ENCODE results near the gene PIH1D1.
A peak's percentile ranks its signal among the peaks of the same experiment; 100 is the strongest.
"Not testable (repeated sequence)": the region's sequence is repeated elsewhere in the genome, so short reads cannot be mapped to it uniquely, and the experiment has no call there.

Gene PIH1D1

DNA sequence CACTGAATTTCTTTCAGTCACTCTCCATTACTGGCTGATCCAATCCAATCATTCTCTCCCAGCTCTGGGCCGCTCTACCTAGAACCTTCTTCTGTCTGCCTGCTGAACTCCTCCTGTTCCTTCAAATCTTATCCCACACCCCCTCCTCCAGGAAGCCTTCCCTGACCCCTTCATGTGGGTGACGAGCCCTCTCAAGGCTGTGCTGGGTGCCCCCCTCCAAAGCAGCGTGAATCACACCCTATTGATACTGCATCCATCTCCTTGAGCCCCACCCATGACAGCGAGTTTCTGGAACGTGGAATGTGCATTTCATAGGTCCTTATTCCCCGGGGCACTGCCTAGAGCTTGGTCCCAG, 3.2 kb downstream of the PIH1D1 start:
- peaks cover 79% of the 10 kb centered on the region for H3K4me1 Mint-ChIP-seq

DNA sequence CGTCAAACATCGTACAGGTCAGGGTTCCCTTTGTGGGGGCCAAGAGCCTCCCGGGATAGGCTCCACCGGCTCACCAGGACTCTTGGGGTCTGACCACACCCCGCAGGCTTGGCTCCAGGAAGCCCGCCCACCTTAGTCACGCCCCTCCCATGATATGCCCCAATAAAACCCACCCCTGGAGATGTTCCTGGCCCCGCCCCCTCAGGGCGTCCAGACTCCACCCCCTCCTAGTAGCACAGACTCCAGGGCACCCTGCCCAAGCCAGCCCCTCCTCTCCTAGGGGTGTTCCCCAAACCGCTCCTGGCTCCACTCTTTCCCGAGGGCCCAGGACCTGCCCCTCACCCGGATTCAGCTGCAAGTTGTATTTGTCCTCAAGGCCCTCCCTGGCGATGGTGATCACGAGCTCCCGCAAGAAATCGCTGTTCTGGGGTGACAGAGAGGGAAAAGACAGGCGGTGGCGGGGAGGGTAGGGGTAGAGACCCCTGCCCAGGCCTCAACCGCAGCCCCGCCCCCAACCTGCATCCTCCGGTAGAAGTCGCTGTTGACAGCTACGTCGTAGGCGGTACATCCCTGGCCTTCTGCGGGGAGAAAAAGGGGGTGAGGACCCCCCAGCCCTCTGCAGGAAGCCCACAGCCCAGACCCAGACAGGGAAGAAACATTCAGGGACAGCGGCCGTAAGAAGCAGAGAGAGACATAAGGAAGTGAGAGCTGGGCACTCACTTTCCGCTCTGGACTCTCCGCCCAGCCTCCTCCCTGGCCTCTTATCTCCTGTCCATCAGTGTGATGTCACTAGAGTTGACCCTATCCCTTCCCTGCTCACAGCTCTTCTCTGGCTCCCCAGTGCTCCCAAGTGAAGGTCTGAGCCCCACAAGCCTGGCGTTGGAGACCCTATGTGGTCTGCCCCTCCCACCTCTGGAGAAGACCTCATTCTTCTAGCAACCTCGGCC, 3.9 kb downstream of the PIH1D1 start:
- Mint-ChIP-seq H3K4me3 (no peak overlapping the region), H3K27ac (peak overlapping the region in 1 of 2 donors; percentile 31), H3K4me1 (peaks cover 77% of the 10 kb centered on the region), H3K27me3 (peaks cover 1% of the 10 kb centered on the region), H3K9me3 (no peaks in the 10 kb centered on the region)
- ATAC-seq (no peak), DNase-seq (no peak)

More for the DNA sequence above, 3.2 kb downstream of the PIH1D1 start:
- H3K4me3 Mint-ChIP-seq = no peak overlapping the region
- DNase-seq (no peak), ATAC-seq (no peak)
- no peaks in the 10 kb centered on the region for H3K27me3 Mint-ChIP-seq
- H3K9me3 Mint-ChIP-seq = no peaks in the 10 kb centered on the region
- H3K27ac Mint-ChIP-seq = peak overlapping the region in 1 of 2 donors; percentile 31

DNA sequence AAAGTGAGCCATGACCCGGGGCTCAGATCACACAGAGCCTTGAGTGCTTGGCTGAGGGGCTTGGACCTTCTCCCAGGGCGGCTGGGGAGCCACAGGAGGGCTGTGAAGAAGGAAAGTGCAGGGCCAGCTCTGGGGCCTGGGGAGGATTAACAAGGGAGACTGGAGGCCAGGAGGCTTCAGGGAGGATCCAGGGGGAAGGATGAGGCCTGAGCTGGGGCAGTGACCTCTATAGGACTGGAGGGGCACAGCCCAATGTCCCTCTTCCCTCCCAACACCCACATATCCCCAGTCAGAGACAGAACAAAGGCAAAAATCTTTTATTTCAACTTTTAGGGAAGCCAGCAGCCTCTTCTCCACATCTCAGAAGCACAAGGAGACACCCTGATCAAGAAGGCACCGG, 5.6 kb downstream of the PIH1D1 start:
- Mint-ChIP-seq H3K27ac (no peak overlapping the region), H3K9me3 (no peaks in the 10 kb centered on the region), H3K27me3 (peaks cover 19% of the 10 kb centered on the region), H3K4me1 (peaks cover 77% of the 10 kb centered on the region), H3K4me3 (no peak overlapping the region)
- ATAC-seq (no peak), DNase-seq (no peak)

- Mint-ChIP-seq H3K27me3 (peaks cover 37% of the 10 kb centered on the region), H3K27ac (peak overlapping the region; percentile 1 to 84), H3K4me1 (peaks cover 65% of the 10 kb centered on the region), H3K4me3 (peak overlapping the region; percentile 74 to 84)
- ATAC-seq, H3K9me3 Mint-ChIP-seq, DNase-seq: not testable (repeated sequence)
These were observed 7.4 kb downstream of the PIH1D1 start for GRCh38 chr19:49444100-49444700.

DNA sequence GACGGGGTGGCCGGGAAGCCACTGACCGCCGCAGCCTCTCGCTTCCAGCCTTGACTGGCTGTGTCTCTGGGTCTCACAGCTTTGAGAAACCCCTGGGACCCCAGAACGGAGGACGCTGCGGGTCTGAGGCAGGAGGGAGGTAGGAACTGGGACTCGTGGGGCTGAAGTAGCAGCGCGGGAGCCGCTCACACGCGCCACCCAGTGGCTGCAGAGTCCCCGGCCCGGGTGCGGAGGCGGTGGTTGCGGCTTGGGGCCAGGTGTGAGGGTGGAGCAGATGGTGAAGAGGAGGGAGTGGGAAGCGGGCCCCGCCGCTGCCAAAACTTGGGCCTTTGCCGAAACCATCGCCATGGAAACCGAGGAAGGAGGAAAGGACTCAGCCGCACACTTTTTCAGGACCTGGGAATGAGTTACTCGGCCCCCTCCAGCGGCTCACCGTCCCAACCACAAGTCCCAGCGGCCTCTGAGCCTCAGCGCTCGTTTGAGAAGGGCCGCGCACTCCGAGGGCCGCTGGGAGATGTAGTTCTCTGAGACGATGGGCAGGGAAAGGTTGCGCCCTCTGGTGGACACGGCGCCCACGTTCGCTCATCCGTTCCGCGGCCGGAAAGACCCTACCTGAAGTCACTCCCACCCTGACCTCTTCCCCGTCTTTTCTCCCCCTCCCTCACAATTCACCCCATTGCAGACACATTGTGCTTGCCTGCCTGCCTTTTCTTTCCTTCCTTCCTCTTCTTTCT, 8.1 kb downstream of the PIH1D1 start:
- Mint-ChIP-seq H3K9me3 (no peaks in the 10 kb centered on the region), H3K27me3 (peaks cover 43% of the 10 kb centered on the region), H3K4me1 (peaks cover 59% of the 10 kb centered on the region), H3K27ac (peak overlapping the region; percentile 41 to 79), H3K4me3 (peak overlapping the region; percentile 74 to 84)
- ATAC-seq = peak; percentile 93
- peak; percentile 95 to 97 for DNase-seq

DNA sequence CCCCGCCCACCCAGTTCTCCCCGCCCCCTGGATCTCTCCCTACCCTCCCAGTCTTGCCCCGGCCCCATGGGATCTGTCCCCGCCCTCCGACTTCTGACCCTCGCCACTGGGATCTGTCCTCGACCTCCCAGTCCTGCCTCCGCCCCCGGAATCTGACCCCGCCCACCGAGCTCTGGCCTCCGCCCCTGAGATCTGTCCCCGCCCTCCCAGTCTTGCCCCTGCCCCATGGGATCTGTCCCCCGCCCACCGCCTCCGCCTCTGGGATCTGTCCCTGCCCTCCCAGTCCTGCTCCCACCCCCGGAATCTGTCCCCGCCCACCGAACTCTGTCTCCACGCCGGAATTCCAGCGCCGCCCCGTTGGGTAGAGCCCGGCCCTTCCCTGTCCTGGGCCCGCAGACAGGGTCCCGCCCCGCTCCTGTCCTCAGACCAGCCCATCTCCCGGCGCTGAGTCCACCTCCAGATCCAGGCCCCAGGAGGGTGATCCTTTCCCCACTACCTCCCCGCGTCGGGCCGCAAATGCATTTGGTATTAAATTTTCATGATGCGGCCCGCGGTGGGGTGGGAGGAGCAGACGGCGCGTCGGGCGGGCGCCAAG, 8.7 kb downstream of the PIH1D1 start:
- ATAC-seq (peak; percentile 36), DNase-seq (peak in 1 of 2 donors; percentile 61)
- Mint-ChIP-seq H3K27me3 (peaks cover 50% of the 10 kb centered on the region), H3K4me1 (peaks cover 52% of the 10 kb centered on the region), H3K27ac (peak overlapping the region in 1 of 2 donors; percentile 79), H3K4me3 (peak overlapping the region; percentile 74 to 84), H3K9me3 (no peaks in the 10 kb centered on the region)

DNA sequence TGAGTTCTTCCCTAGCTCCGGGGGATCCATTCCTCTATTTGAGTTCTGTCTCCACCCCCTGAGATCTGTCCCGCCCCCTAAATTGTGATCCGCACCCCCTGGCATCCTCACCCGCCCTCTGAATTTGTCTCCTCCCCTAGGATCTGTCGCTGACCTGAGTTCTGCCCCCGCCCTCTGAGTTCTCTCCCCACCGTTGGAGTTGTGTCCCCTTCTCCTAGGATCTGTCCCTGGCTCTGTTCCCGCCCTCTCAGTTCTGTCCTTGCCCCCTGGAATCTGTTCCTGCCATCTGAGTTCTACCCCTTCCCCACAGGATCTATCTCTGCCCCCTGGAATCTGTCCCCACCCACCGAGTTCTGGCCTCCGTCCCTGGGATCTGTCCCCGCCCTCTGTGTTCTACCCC, 9.3 kb downstream of the PIH1D1 start:
- Mint-ChIP-seq H3K27me3 (peaks cover 55% of the 10 kb centered on the region), H3K4me1 (peaks cover 49% of the 10 kb centered on the region), H3K4me3 (peak overlapping the region; percentile 74 to 84), H3K9me3 (no peaks in the 10 kb centered on the region), H3K27ac (peak overlapping the region in 1 of 2 donors; percentile 13)
- DNase-seq = peak in 1 of 2 donors; percentile 28
- ATAC-seq = no peak

DNA sequence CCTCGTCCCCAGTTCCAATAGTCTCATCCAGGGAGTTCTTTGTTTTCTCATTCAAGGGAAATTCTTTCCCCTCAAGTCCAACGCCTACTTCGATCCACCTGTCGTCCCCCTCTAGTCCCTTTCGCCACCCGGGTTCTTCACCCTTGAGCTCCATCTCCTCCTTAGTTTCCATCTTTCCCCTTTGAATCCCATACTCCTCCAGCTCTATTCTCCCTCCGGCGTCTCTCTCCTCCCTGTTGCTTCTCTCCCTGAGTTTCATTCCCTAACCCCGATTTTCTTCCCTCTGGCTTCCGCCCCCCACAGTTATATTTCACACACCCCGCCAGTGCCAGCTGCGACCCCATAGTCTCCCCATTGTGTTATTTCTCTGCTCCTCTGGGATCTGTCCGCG, 9.7 kb downstream of the PIH1D1 start:
- Mint-ChIP-seq H3K4me1 (peaks cover 49% of the 10 kb centered on the region), H3K9me3 (no peaks in the 10 kb centered on the region), H3K27me3 (peaks cover 59% of the 10 kb centered on the region), H3K27ac (no peak overlapping the region), H3K4me3 (peak overlapping the region; percentile 74 to 84)
- DNase-seq = no peak
- no peak for ATAC-seq

DNA sequence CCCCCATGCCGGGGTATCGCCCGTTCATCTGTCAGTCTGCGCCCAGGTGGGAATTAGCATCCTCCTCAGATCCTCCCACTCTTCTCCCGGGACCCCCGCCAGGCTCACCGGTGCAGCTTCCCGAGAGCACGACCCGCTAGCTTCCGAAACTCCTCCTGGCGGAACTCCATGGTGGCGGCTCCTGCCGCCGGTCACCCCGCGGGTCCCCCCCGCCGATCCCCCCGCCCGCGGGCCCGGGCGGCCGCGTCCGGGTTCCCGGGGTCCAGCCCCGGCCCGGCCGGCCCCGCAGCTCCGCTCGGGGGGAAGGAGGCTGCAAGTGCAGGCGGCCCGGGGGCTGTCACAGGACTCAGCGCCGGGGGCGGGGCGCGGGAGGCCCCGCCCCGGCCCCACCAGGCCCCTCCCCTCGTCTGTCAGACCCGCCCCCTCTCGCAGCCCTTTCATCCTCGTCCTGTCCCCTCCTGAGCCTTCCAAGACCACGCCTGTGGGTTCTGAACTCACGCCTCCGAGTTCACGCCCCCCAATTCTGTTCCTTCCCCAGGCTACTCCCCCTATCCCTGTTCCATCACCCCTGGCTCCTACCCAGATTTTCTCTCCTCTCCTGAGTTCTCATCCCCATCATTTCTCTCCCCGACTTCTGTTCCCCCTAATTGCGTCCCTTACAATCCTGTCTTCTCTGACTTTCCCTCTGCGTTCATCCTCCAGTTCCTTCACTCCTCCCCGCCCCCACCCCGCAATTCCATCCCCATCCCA, 10.2 kb downstream of the PIH1D1 start, which contains the start of gene SLC17A7:
SLC17A7 (minus strand) TSS at position 318 of the 750 bp plus-strand sequence; CDS start at position 170, 148 bp downstream.
- H3K4me1 Mint-ChIP-seq = peaks cover 49% of the 10 kb centered on the region
- H3K9me3 Mint-ChIP-seq = no peaks in the 10 kb centered on the region
- peak in 1 of 2 donors; percentile 27 for DNase-seq
- ATAC-seq = no peak
- H3K27me3 Mint-ChIP-seq = peaks cover 65% of the 10 kb centered on the region
- no peak within 1 kb of the TSS for H3K27ac Mint-ChIP-seq
- peak within 1 kb of the TSS; percentile 74 to 84 for H3K4me3 Mint-ChIP-seq

- DNase-seq (no peak), ATAC-seq (no peak)
- Mint-ChIP-seq H3K27me3 (peaks cover 72% of the 10 kb centered on the region), H3K9me3 (no peaks in the 10 kb centered on the region), H3K4me1 (peaks cover 56% of the 10 kb centered on the region), H3K4me3 (peak overlapping the region; percentile 47 to 61), H3K27ac (no peak overlapping the region)
These were observed 11.0 kb downstream of the PIH1D1 start for GRCh38 chr19:49440439-49441209.

GRCh38 chr19:49439836-49440235, 11.8 kb downstream of the PIH1D1 start:
- Mint-ChIP-seq H3K4me3 (no peak overlapping the region), H3K27ac (no peak overlapping the region), H3K4me1 (peaks cover 53% of the 10 kb centered on the region), H3K9me3 (no peaks in the 10 kb centered on the region), H3K27me3 (peaks cover 80% of the 10 kb centered on the region)
- DNase-seq (no peak), ATAC-seq (no peak)

DNA sequence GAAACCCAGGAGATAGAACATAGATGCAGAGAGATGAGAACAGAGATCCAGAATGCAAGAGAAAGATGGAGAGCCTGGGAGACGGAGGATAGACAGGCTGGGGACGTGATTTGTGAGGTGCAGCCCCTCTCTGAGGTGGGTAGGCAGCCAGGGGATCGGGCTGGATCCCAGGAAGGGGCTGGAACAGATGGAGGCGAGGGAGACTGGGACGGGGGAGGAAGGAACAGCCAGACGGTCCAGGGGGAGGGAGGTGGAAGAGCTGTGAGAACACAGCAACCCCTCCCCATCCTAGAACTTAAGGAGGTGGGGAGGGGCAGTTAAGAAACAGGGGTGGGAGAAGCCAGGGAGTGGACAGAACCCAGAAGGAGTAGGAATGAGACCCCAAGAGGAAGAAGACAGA, 13.4 kb downstream of the PIH1D1 start:
- Mint-ChIP-seq H3K27ac (no peak overlapping the region), H3K4me3 (no peak overlapping the region), H3K27me3 (peaks cover 96% of the 10 kb centered on the region), H3K9me3 (no peaks in the 10 kb centered on the region), H3K4me1 (peaks cover 48% of the 10 kb centered on the region)
- ATAC-seq = no peak
- no peak for DNase-seq

GRCh38 chr19:49437231-49437630, 14.4 kb downstream of the PIH1D1 start:
- DNase-seq (no peak), ATAC-seq (no peak)
- peaks cover 52% of the 10 kb centered on the region for H3K4me1 Mint-ChIP-seq
- H3K4me3 Mint-ChIP-seq = peak overlapping the region in 1 of 2 donors; percentile 75
- H3K9me3 Mint-ChIP-seq = no peaks in the 10 kb centered on the region
- peak overlapping the region in 1 of 2 donors; percentile 90 for H3K27ac Mint-ChIP-seq
- H3K27me3 Mint-ChIP-seq = peaks cover 100% of the 10 kb centered on the region
